SK-N-SH treated with all-trans-retinoic acid at 6 μM for 48 hours (cell line): Measurements from ENCODE around the gene STMND1.

Experiments
- ISL1 ChIP-seq: fragments of 250-450 bp; sonication (Bioruptor Pico); IDR thresholded peaks from 2 replicates; pipeline ENCODE4 v2.1.2; 2022; ENCODE audit warnings: mild to moderate bottlenecking, moderate library complexity
- SNAI2 ChIP-seq: fragments of 250-450 bp; sonication (Bioruptor Pico); IDR thresholded peaks from 2 replicates; pipeline ENCODE4 v1.5.0; 2020; ENCODE audit warnings: mild to moderate bottlenecking, moderate library complexity
- ZFP30 ChIP-seq: fragments of 450-650 bp; formaldehyde crosslinking; IDR thresholded peaks from 2 replicates; pipeline ENCODE4 v1.5.0; 2022; ENCODE audit warnings: mild to moderate bottlenecking, moderate library complexity

GRCh38 chr6:17081273-17081672 is 20.6 kb upstream of the STMND1 start:
- no peak for TF ChIP-seq SNAI2 (CRISPR knock-in tag)
- TF ChIP-seq ISL1 (CRISPR knock-in tag) = no peak
- TF ChIP-seq ZFP30 (CRISPR knock-in tag) = no peak
